Dermis blood vessel endothelial cell (primary cell): Measurements from ENCODE around the gene AKAP13. TPM values are rescaled to one million over a fixed set of nuclear protein-coding genes. Genes with fewer than 3 reads are reported as not detected.
"Not testable (repeated sequence)": the region's sequence is repeated elsewhere in the genome, so short reads cannot be mapped to it uniquely, and the experiment has no call there.

Source experiments
- DNase-seq: peaks from one replicate; pipeline ENCODE4 v3.0.0; 2010
- total RNA-seq: library from RNA; depleted of rRNA; stranded (reverse); fragments of >200 nt; gene quantifications from 2 replicates; pipeline ENCODE4 v1.2.3, GENCODE V29; 2014

Gene AKAP13, protein sequence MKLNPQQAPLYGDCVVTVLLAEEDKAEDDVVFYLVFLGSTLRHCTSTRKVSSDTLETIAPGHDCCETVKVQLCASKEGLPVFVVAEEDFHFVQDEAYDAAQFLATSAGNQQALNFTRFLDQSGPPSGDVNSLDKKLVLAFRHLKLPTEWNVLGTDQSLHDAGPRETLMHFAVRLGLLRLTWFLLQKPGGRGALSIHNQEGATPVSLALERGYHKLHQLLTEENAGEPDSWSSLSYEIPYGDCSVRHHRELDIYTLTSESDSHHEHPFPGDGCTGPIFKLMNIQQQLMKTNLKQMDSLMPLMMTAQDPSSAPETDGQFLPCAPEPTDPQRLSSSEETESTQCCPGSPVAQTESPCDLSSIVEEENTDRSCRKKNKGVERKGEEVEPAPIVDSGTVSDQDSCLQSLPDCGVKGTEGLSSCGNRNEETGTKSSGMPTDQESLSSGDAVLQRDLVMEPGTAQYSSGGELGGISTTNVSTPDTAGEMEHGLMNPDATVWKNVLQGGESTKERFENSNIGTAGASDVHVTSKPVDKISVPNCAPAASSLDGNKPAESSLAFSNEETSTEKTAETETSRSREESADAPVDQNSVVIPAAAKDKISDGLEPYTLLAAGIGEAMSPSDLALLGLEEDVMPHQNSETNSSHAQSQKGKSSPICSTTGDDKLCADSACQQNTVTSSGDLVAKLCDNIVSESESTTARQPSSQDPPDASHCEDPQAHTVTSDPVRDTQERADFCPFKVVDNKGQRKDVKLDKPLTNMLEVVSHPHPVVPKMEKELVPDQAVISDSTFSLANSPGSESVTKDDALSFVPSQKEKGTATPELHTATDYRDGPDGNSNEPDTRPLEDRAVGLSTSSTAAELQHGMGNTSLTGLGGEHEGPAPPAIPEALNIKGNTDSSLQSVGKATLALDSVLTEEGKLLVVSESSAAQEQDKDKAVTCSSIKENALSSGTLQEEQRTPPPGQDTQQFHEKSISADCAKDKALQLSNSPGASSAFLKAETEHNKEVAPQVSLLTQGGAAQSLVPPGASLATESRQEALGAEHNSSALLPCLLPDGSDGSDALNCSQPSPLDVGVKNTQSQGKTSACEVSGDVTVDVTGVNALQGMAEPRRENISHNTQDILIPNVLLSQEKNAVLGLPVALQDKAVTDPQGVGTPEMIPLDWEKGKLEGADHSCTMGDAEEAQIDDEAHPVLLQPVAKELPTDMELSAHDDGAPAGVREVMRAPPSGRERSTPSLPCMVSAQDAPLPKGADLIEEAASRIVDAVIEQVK (N-terminal part only)
- 77.4 and 87.0 TPM in 2 replicates for total RNA-seq

DNA sequence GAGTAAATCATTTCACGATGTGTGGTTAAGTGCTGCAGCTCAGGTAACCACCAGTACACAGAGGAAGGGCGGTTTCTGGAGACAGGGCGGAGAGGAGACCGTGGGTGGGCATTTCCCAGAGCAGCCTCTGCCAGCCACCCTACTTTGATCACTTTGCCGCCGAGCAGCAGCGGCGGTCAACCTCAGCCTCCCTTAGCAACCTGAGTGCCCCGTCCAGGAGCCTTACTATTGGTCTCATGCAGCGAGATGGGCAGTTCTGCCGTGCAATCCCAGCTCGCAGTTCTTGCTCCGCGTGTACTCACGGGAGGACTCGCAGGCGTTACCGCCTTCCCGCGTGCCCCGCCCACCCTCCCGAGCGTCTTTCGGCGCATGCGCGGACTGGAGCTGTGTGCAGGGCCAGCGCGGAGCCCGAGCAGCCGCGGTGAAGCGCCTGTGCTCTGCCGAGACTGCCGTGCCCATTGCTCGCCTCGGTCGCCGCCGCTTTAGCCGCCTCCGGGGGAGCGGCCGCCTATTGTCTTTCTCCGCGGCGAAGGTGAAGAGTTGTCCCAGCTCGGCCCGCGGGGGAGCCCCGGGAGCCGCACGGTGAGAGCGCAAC, at the start of gene AKAP13:
Gene AKAP13, plus strand, starts transcription at position 387 of the 595 bp plus-strand sequence. CDS start 105,118 bp downstream, outside the sequence.
- DNase-seq, result peak; percentile 100

DNA sequence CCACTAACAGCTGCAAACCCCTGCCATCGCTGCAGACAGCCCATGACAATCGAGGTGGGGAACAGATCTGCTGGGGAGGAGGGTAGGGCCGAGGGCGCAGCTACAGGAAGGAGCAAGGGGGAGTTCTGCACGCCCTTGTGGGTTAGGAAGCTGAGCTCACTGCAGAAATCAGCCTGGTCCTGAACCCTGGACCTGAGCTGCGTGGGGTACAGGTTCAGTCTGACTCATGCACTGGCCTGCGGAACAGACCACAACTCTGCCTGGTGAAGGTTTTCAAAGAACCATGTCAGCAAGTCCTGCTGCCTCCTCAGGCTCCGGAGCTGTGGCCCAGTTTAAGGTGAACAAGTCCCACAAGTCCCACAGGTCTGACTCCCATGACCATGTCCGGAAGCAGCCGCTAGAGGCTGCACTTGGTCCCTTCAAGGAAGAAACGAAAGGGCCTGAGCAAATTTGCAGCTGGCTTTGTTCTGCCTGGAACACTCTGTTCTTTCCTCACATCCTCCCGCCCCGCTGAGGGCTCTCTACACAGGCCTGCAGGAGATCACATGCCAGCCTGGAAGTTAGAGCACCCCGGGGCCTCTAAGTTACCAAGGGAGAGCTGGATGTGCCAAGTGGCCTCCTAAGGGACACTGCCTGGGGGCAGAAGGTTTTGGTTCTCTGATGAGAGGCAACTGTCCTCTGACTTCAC, 49.4 kb upstream of the AKAP13 start:
- peak; percentile 87 for DNase-seq

DNA sequence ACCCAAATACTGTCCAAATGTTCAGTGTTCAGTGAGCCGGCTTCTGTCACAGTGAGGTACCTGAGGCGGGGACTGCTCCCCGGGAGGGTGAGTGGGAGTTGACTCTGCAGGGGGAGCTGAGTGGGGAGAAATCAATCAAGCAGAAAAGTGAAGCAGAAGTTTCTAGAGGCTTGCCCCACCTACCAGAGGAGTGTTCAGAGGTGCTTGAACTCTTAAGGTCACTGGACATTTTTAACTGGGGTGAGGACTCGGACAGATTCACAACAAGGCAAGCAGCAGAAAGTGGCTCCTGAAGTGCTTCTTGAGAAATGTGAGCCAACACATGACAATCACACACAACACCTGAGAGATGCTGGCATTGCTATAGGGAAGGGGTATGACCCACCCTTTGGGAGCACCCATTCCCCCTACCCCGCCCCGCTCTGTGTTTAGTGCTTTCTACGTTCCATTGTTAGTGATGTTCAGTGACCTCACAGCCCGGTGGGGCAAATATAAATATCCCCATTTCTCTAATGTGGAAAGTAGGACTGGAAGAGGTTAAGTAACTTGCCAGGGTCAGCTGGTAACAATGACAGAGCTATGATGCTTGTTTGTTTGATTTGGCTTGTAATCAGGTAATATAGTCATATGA, 48.6 kb upstream of the AKAP13 start:
- DNase-seq, result peak; percentile 42

DNA sequence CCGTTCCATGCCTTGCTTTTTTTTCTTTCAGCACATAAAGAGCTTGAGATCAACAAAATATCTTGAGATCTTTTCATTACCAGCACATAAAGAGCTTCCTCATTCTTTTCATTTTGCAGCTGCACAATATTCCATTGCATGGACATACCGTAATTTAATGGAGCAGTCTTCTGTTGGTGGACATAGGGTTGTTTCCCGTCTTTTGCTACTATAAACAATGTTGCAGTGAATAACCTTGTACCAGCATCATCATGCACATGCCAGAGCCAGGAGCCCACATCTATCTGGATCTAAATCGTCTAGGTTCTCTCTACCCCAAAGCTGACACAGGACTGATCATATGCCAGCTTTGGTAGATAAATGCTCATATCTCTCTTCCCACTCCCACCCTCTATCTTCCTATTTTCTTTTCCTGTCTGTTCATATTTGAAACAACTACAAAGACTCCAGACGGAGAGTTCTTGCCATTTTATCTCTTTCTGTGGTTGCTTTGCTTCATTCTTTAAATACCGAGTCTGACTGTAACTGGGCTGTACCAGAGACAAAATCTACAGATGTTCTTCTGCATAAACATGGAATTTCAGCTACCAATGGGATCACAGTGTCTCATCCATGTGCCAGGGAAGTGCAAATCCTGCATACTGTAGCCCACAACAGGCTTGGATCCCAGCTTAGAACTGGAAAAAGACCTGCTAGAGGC, 47.1 kb upstream of the AKAP13 start:
- DNase-seq, result no peak

DNA sequence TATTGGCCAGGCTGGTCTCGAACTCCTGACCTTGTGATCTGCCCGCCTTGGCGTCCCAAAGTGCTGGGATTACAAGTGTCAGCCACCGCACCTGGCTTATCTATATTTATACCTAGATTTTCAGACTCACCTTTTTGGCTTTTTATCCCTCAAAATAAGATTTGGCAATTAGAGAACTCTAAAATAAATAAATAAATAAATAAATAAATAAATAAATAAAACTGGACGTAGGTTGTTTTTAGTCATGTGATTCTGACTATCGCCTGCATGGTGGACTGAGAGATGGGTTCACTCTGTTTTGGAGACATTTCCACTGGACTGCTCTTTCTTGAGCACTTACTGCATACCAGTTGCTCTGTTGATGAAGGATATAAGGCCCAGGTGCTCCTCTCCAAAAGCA, 46.2 kb upstream of the AKAP13 start:
- no peak for DNase-seq

DNA sequence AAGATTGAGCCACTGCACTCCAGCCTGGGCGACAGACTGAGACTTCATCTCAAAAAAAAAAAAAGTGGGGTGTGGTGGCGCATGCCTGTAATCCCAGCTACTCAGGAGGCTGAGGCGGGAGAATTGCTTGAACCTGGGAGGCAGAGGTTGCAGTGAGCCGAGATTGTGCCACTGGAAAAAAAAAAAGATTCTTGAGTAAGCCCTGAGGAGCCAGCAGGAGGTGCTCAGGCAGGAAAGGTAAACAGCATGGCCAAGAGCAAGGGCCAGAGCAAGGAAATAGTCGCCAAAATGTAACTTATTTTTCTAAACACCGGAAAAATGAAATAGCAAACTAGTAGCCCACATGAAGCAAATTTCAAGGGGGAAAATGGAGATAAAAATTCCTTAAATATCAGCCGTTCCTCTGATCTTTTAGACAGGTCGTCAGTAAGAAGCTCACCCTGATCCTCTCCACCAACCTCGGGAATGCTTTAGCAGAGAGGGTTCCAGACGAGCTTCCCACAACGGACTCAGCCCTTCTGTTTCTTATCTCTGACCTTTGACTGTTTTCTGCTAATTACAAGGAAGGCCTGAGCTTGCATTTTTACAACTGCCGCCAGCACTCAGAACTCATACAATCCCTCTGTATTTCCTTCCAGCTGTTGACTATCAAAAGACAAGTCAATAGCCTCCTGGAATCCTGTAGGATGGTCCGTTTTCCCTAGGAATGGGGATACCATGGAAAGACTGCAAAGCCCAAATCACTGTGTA, 45.0 kb upstream of the AKAP13 start:
- DNase-seq, result no peak

DNA sequence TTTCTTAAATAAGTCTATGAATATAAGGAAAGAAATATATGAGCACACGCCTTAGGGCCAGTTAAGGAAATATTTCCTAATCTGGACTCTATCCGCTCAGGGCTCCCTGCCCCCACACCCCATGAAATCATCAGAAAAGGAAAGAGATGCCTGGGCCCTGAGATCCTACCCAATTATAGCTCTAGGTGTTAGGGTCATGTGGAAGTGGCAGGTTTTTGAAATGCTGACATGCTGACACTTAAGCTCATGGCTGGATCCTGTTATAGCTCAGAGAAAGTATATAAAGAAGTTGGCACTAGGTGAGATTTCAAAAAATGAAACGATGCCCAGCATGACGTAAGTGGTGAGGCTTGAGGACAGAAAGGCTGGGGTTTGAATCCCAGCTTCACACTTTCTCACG, 43.5 kb upstream of the AKAP13 start:
- no peak for DNase-seq

DNA sequence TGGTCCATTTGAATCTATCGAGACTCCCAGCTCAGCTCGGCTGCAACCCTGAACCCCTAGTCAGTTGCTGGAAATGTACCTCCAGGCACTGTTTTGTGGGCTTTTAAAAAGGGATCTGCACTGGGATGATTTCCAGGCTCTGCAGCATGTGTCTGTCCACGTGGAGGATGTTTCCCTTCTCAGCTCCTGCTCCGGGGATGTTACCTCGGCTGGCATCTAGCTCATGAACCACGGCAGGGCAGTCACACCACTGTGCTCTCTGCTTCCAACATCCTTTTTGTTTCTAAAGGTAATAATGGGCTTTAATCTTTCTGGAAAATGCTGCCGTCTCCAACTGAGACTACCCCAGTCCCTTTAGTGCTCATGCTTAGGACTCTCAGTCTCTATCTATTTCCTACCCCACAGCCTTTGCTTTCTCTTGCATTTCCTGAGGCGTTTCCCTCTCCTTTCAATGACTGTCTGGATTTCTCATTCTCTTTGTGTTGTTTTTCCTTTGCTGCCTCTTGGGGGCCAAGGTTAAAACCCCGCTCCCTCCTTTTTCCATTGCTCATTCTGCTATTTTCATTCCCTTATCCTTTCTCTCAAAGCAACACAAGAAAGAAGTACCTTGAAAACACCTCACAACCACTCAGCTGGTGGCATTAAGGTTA, 42.9 kb upstream of the AKAP13 start:
- DNase-seq, result peak; percentile 43

DNA sequence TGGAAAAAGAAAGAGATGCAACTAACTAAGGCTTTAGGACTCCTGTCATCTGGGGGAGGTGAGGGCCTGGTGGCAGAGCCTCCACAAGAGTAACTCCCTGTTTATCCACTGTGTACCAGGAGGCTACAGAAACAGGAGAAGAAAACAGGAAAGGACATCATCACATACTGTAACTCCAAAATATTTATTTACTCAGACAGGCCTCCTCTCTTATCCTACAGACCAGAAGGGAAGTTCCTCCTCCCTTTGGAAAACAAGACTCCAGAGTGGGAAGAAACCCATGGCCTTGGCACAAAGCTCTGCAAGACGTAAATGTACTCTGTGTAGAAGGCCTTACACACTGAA, 40.1 kb upstream of the AKAP13 start:
- peak; percentile 25 for DNase-seq

DNA sequence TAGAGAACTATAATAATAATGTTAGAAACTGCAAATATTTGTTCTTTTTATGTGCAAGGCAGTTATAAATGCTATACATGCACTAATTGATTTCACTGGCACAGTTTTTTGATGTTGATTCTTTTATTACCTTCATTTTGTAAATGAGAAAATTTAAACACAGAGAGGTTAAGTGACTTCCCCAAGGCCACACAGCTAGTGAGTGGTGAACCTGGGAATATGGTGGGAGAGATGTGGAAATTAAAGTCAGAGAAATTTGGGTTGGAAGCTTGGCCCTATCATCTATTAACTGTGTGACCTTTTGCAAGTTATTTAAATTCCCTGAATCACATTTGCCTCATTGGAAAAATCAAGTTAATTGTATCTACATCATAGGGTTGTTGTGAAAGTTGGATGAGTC, 39.6 kb upstream of the AKAP13 start:
- DNase-seq, result no peak

DNA sequence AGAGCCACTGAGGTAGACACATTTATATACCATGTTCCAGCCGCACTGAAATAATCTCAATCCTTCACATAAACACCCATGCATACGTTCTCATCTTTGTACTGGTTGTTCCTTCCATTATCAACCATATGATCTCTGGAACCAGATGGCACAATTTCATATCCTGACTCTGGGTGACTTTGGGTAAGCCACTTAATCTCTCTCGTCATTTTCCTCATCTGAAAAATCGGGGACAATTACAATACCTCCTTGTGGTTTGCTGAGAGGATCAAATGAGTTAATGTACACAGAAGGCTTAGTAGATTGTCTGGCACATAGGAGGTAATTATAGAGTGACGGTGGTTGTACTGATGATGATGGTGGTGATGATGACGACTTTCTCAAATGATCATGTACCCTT, 38.2 kb upstream of the AKAP13 start:
- DNase-seq, result not testable (repeated sequence)

DNA sequence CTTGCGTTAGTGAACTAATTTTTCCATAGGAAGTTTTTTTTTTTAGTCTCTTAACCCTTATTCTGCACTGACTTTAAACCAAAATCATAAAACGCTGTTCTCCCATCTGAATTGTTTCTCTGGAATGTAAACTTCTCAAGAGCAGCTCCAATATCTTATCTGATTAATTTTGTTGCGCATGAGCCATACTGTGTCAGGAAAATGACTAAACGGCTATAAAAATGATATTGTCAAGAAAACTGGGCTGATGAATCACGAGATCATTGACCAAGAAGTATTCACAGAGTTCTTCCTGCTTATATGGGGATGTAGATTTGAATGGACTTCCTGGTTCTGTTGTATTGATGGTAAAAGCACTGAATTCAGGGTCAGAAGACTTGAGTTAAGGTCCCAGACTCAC, 37.0 kb upstream of the AKAP13 start:
- DNase-seq, result peak; percentile 95

DNA sequence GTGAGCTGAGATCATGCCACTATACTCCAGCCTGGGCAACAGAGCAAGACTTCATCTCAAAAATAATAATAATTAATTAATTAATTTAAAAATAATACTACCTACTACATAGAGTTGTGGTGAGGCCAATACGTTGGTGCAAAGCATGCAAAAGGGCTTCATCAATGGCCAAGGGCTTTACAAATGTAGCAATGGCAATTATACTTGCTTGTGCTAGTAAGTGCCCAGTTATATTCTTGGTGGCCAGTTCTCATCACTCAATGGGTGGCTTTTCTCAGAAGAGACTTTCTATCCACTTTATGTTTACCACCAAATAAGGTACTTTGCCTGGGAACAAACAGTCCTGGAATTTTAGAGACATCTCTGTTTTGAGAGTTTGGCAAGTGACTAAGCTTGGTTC, 36.2 kb upstream of the AKAP13 start:
- peak; percentile 15 for DNase-seq

DNA sequence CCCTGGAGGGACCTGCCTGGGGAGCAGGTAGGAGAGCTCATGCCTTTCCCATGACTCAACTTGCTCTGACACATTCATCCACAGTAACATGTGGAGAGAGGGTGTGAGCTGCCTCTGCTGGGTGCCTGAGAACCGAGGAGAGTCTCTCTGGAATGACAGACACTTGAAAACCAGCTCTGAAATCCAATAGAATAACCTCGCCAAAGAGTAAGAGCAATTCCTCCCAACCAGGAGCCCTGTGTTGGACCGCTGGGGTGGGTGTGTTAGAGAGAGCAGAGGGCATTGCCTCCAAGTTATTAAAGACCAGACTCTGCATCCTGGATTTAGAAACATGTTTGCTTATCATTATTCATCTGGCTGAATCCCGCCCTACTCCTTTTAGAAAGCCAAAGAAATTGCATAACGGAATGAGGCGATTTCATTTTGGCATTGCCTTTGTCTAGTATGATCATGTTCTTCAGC, 35.7 kb upstream of the AKAP13 start:
- DNase-seq, result peak; percentile 33

DNA sequence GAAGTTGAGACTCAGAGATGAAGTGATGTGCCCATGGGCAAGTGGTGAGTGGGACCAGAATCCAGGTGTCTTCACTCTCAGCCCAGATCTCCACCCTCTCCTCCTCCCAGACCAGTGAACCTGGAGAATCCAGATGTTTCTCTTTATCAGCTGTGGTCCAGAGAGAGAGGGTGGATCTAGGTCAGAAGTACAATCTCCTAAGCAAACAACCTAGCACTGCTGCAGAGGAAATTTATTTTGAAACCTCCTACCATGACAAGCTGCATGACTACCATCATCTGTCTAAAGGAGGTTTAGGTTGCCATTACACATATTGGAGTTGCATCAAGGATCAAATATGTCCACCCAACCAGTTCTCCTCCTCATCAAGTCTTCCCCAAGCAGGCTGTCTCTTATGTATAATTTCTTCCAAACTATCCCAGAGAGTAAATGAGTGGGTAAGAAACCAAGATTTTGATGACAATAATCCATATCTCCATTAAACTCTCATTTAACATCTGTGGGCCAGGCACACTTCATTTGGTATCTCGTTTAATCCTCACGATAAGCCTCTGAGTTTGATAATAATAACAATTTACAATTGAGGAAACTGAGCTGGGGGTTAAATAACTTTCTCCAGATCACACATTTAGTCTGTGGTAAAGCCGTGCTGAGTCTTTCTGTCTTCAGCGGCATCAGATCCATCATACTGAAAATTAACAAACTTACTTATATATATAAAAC, 35.0 kb upstream of the AKAP13 start:
- DNase-seq, result not testable (repeated sequence)

DNA sequence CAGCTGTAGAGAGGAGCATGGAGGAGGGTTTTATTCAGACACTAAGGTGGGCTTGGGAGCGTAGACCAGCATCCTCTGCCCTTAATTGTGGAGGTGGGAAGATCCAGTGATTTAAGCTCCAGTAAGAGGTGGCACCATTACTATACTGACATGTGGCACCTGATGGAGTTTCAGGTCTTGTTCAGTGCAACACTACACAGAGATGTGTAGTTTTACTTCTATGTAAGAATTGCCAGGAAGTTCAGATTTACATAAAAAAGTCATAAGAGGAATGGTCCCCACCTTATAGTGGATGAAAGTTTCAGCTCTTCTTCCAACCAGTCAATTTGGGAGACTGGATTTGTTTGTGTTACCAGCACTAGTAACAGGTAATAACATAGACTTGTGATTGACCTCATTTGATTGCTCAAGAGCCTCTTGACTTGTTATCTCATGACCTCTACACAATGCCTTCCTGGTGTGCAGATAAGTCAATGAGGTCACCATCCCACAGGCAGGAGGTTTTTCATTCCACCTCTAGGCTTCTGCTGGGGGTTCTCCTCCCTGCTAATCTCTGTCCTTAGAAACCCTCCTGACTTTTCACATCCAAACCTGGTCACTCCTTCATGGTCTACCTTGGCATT, 33.8 kb upstream of the AKAP13 start:
- peak; percentile 29 for DNase-seq

DNA sequence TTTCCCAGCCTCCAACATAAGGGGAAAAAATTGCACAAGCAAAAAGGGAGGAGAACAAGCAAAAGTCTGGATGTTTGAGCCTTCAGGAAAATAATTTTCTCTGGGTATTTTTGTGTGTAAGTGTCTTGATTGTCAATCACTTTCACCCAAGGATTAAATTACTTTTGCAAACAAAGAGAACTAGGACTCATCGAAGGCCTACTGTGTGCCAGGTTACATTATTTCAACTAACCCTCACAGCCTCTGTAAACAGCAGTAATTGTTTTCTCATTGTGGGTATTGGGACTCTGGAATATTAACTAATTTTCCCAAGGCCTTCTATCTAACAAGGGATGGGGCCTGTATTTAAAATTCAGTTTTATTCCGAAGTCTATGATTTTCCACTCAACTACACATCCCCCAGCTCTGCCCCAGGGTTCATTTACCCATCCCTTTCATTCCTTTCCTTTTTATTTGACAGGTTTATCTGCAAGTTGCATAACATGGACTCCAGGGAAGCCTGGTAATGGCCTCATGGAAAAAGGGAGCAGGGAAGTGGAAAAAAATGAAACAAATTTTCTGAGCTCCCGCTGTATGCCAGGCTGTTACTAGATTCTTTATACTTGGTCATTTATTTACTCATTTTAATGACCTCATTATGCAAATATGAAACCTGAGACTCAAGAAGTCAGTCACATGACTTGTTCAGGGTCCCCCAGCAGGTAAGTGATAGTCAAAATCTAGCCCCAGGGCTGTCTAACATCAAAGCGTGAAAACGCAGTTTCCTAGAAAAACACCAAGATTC, 32.9 kb upstream of the AKAP13 start:
- DNase-seq, result not testable (repeated sequence)
